GM18505 (cell line): ENCODE results near the gene DDX51.
A peak's percentile ranks its signal among the peaks of the same experiment; 100 is the strongest.
"Not testable (repeated sequence)": the region's sequence is repeated elsewhere in the genome, so short reads cannot be mapped to it uniquely, and the experiment has no call there.

Experiments used
- ATAC-seq: cut with Tn5 transposase; IDR thresholded peaks from one replicate; pipeline ENCODE4 v1.9.1; 2021; ENCODE audit not compliant: unreplicated experiment
- POLR2A ChIP-seq: IDR thresholded peaks from 4 replicates; pipeline ENCODE4 v1.6.1; 2011; ENCODE audit warnings: borderline replicate concordance; ENCODE audit not compliant: insufficient read depth, insufficient read length; ENCODE audit errors: extremely low read depth

DDX51 gene

DNA sequence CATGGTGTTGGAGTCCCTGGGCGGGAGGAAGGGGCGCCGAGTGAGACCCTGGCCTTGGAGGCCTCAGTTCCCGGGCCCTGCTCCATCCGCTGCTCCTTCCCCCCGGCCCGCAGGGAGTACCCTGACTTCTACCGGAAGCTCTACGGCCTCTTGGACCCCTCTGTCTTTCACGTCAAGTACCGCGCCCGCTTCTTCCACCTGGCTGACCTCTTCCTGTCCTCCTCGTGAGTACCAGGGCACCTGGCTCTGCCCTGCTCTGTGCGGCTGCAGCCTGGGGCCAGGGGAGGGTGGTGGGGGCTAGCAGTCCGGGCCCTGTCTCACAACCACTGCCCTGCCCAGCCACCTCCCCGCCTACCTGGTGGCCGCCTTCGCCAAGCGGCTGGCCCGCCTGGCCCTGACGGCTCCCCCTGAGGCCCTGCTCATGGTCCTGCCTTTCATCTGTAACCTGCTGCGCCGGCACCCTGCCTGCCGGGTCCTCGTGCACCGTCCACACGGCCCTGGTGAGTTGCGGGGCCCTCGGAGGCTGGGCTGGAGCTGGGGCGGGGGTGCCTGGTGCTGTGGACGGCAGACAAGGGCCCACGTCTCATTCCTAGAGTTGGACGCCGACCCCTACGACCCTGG, 7.1 kb upstream of the DDX51 start:
- no peak for ATAC-seq

DNA sequence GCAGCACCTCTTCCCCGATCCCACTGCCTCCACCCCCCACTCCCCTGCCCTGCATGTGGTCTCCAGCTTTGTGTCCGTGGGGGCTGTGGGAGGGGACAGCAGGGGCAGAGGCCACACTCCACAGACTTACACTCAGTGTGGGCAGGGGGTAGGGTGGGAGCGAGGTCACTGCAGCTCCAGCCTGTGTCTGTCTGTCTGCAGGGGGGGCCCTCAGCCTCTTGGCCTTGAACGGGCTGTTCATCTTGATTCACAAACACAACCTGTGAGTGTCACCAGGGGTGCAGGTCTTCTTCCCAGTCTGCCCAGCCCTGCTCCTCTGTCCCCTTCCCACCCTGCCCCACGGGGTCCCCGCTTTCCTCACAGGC, 6.6 kb upstream of the DDX51 start:
- ATAC-seq, result no peak
- TF ChIP-seq POLR2A, result no peak

More for the DNA sequence above, 7.1 kb upstream of the DDX51 start:
- TF ChIP-seq POLR2A, result no peak

DNA sequence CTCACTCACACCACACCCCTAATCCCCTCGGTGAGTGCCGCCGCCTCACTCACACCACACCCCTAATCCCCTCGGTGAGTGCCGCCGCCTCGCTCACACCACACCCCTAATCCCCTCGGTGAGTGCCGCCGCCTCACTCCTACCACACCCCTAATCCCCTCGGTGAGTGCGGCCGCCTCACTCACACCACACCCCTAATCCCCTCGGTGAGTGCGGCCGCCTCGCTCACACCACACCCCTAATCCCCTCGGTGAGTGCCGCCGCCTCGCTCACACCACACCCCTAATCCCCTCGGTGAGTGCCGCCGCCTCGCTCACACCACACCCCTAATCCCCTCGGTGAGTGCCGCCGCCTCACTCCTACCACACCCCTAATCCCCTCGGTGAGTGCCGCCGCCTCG, 5.4 kb upstream of the DDX51 start:
- not testable (repeated sequence) for ATAC-seq

DNA sequence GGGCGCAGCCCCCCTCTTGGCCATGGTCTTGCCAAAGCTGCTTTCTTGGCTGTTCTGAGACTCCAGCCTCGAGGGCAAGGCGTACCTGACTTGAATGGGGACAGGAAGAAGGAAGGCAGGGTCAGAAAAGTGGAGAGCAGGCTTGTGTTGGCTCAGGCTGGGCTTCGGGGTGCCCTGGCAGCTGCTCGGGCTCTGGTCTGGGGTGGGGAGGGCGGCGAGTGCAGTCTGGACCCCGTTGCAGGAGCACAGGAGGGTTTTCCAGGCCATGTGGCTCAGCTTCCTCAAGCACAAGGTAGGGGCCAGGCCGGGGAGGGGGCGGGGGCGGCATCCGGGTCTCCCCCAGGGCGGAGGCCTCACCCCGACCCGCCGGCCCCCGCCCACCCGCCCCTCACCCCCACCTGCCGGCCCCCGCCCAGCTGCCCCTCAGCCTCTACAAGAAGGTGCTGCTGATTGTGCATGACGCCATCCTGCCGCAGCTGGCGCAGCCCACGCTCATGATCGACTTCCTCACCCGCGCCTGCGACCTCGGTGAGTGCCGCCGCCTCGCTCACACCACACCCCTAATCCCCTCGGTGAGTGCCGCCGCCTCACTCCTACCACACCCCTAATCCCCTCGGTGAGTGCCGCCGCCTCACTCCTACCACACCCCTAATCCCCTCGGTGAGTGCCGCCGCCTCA, 4.4 kb upstream of the DDX51 start:
- no peak for ATAC-seq

DNA sequence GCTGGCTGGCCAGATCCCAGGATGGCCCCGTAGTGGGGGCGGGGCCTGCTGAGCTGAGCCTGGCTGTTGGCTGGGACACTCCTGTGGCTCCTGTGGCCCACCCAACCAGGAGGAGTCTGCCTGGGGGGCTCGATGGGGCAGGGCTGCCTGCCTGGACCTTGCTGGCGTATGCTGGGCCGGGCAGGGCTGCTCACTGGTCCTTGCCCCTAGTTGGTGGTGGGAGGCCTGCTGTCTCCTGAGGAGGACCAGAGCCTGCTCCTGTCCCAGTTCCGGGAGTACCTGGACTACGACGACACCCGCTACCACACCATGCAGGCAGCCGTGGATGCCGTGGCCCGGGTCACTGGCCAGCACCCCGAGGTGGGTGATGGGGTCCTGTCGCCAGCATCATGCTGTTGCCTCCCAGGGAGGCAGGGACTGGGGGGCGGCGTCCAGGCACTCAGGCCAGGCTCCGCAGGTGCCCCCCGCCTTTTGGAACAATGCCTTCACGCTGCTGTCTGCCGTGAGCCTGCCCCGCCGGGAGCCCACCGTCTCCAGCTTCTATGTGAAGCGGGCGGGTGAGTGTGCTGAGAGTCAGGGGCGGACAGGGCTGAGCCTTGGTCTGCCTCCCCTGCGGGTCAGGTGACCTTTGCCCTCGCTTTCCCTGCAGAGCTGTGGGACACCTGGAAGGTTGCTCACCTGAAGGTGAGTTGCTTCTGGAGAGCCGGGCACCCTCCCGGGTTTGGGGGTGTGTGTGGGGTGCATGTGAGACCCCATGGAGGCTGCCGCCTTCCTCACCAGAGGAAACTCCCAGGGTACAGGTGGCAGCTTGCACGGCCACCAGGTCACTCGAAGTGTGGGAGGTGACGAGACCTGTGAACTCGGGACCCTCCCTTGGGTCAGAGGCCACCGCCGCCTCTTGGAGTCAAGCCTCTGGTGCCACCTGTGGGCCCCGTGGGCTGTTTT, 3.6 kb upstream of the DDX51 start:
- ATAC-seq, result no peak
- no peak for TF ChIP-seq POLR2A

More for the DNA sequence above, 4.4 kb upstream of the DDX51 start:
- TF ChIP-seq POLR2A, result no peak

DNA sequence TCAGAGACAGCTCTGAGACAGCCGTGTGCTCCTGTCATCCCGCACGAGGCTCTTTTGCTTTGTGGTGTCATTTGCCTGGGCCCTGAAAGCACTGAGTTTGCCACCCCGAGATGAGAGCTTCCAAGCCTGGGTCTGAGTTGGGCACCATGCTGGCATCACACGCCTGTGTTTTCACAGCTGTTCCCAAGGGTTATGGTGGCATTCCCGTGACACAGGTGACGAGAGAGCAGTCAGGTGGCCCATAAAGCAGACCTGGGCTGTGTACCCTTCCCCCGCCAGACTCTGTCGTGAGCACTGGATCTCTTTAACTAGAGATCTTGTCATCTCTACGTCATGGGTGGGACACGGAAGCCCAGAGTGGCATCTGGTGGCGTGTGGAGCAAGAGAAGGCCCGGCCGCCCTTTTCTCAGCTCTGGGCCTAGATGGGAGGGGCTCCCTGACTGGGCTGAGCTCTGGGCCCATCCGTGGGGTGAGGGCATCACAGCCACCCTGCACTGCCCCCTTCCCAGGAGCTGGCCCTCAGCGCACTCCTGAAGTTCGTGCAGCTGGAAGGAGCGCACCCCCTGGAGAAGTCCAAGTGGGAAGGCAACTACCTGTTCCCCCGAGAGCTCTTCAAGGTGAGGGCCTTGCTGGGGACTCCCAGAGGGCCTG, 2.8 kb upstream of the DDX51 start:
- no peak for ATAC-seq
- TF ChIP-seq POLR2A, result no peak

DNA sequence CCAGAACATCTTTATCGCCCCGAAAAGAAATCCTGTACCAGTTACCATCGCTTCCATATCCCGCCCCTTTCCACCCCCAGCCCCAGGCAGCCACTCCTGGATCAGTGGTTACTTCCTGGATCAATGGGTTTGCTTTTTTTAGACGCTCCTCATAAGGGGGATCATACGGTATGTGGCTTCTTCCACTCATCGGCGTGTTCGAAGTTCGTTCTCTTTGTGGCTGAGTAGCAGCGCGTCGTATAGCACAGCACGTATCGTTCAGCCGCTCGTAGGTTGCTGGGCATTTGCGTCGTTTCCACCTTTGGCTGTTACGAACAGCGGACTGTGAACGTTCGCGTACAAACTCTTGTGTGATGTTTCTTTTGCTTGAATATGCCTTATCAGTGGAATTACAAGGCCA, 2.0 kb upstream of the DDX51 start:
- ATAC-seq, result no peak
- TF ChIP-seq POLR2A, result no peak

DNA sequence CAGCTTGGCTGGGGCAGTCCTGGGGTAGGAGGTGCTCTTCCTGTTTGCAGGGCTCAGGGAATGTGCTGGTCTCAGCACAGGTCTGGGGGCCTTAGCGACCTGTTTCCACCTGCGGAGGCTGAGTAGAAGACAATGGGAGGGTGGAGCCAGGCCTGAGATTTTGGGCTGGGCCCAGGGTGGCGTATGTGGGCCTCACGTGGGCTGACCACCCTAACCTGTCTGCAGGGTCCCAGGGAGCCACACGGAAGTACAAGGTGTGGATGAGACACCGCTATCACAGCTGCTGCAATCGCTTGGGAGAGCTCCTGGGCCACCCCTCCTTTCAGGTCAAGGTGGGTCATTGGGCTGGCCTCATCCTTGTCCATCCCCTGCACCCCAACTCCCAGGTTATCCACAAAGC, 1.2 kb upstream of the DDX51 start:
- TF ChIP-seq POLR2A, result no peak
- no peak for ATAC-seq

DNA sequence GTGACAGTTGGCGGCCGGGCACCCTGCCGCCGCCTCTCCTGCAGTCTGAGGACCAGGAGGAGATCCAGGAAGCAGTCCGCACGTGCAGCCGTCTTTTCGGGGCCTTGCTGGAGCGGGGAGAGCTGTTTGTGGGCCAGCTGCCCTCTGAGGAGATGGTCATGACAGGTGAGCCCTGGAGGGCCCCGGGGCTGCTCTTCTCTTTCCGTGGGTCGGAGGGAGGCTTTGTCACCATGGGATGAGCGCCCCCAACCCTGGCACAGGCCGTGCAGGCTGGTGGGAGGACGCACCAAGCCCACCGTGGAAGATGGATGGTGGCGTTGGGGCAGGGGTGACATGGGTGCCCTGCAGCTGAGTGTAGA, 670 bp upstream of the DDX51 start:
- TF ChIP-seq POLR2A, result no peak
- ATAC-seq, result no peak

DNA sequence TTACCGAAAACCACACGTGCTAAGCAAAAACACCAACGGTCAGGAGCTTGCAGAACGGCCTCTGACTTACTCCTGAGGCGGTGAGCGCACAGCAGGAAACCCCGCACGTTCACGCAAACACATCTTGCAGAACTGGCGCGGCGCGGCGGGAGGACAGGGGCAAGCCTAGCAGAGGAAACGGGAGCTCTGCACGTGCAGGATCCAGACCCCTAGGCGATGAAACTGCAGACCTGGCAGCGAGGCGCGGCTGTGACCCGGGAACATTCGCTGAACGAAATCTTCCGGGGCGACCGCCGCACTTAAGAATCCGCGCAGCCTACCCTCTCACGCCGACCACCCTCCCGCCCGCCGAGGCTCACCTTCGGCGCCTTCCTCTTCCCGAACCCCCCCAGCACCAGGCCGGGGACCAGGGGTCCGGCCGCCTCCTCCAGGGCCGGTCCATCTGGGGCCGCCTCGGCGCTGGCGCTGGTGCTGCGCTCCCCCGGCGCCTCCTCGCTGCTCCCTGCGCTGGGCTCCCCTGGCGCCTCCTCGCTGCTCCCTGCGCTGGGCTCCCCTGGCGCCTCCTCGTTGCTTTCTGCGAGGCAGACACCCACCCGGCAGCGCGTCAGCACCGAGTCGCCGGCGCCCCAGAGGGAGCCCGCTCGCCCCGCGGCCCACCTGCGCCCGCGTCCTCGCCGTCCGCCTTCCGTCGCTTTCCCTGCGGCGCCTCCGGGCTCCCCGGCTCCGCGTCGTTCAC, 615 bp downstream of the DDX51 start:
- ATAC-seq, result peak; percentile 30
- no peak for TF ChIP-seq POLR2A

DNA sequence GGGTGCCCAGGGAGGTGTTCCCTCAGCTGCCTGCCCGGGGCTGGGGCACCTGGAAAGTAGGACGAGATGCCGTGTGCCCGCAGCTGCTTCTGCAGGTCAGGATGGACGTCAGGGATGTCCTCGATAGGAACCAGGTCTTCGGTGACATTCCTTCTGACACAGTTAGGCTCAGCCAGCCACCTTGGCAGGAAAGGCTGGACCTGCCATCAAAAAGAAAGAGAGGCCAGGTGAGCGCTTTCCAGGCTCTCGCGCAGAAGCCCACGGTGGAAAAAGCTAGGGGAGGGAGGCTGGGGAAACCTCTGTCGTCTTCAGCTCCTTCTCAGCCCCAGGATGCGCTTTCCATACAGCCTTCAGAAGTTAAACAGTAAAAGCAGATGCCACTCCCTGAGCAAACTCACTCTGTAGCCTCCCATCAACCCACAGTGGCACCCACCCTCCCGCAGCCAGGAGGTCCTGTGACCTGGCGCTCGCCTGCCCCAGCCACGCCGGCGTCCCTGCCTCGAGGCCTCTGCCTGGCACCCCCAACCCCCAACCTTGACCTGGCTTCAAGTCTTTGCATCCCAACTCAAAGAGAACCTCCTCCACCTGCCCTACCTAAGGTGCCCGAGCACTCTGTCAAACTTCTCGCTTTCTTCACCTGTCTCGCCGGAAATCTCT, 1.3 kb downstream of the DDX51 start:
- no peak for ATAC-seq
- TF ChIP-seq POLR2A, result no peak

DNA sequence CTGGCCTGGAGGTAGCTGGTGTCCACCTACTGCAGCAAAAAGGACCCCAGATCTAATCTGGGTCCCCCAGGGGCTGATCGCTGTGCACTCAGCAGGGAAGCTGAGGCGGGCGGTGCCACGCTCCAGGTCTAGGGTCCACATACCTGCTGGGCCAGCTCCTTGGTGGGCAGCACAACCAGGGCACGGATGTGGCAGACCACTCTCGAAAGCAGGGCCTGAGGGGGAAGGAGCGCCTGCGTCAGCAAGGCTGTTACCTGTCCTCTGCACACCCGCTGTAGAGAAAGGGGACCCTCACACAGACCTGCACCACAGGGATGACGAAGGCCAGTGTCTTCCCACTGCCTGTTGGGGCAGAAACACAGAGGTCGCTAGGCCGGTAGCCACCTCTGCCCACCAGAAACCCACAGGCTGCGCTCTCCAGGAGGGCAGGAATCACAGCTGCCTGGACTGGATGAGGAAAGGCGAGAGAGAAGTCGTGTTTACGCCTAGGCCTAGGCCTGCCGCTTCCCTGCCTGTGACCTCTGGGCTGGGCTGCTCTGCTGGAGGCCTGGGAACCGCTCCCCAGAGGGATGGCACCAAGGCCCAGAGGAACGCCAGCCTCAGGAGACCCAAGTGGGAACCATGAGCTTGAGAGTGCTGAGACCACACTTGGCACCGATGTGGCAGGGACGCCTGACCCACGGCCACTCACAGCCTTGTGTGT, 2.0 kb downstream of the DDX51 start:
- no peak for ATAC-seq

More for the DNA sequence above, 2.0 kb downstream of the DDX51 start:
- TF ChIP-seq POLR2A, result no peak
